HepG2 (cell line): Measurements from ENCODE around the gene BIN1. TPM values are rescaled to one million over a fixed set of nuclear protein-coding genes. Genes with fewer than 3 reads are reported as not detected.

Source experiments
- CTCF ChIP-seq: sonication (generic); formaldehyde crosslinking; IDR thresholded peaks from 2 replicates; pipeline ENCODE4 v1.5.0; 2020; ENCODE audit warnings: mild to moderate bottlenecking, missing genetic modification reagents, moderate library complexity
- ELF1 ChIP-seq: sonication (generic); formaldehyde crosslinking; IDR thresholded peaks from 2 replicates; pipeline ENCODE4 v1.4.0; 2020; ENCODE audit warnings: missing genetic modification reagents
- ETV5 ChIP-seq: IDR thresholded peaks from 2 replicates; pipeline ENCODE4 v1.6.1; 2018; ENCODE audit warnings: missing biosample characterization, missing genetic modification reagents, inconsistent platforms, borderline replicate concordance
- GTF3A ChIP-seq: sonication (generic); formaldehyde crosslinking; conservative IDR thresholded peaks from 2 replicates; pipeline ENCODE4 v1.4.0; 2020; ENCODE audit warnings: mild to moderate bottlenecking, missing genetic modification reagents
- HNF1B ChIP-seq: sonication (generic); formaldehyde crosslinking; IDR thresholded peaks from 2 replicates; pipeline ENCODE4 v1.5.1; 2020; ENCODE audit warnings: mild to moderate bottlenecking, moderate library complexity, missing genetic modification reagents
- MXI1 ChIP-seq: IDR thresholded peaks from 3 replicates; pipeline ENCODE4 v1.6.1; 2012; ENCODE audit warnings: low read depth, low read length, inconsistent platforms, borderline replicate concordance
- NFAT5 ChIP-seq: sonication (generic); formaldehyde crosslinking; IDR thresholded peaks from 2 replicates; pipeline ENCODE4 v1.4.0; 2020; ENCODE audit warnings: missing genetic modification reagents
- NR2F6 ChIP-seq, 2 experiments: IDR thresholded peaks; 2 replicates each; pipeline ENCODE4 v1.6.1; 2016; ENCODE audit warnings: antibody characterized with exemption in 1 of 2, mild to moderate bottlenecking in 1 of 2
- PHF5A ChIP-seq: IDR thresholded peaks from one replicate; pipeline ENCODE4 v1.6.1; 2018; ENCODE audit warnings: low read depth, missing genetic modification reagents; ENCODE audit not compliant: unreplicated experiment
- POGZ ChIP-seq: sonication (generic); formaldehyde crosslinking; IDR thresholded peaks from 2 replicates; pipeline ENCODE4 v1.4.0; 2020; ENCODE audit warnings: mild to moderate bottlenecking, missing genetic modification reagents
- RARA ChIP-seq: IDR thresholded peaks from 2 replicates; pipeline ENCODE4 v1.6.1; 2016; ENCODE audit warnings: missing genetic modification reagents, missing compliant biosample characterization
- RBM39 ChIP-seq: fragments of 200-400 bp; formaldehyde crosslinking; IDR thresholded peaks from one replicate; pipeline ENCODE4 v1.6.1; 2018; ENCODE audit warnings: antibody characterized with exemption, mild to moderate bottlenecking, low read depth, low read length; ENCODE audit not compliant: poor library complexity, severe bottlenecking
- RELA ChIP-seq: sonication (generic); formaldehyde crosslinking; IDR thresholded peaks from 2 replicates; pipeline ENCODE4 v1.4.0; 2020; ENCODE audit warnings: missing genetic modification reagents
- SOX6 ChIP-seq, 2 experiments: fragments of 450-650 bp in 1 of 2; sonication (generic) in 1 of 2; formaldehyde crosslinking in 1 of 2; IDR thresholded peaks; 2 replicates each; pipeline versions ENCODE4 v1.4.0 to v1.6.1; 2017 to 2020; ENCODE audit warnings: antibody characterized with exemption in 1 of 2, mild to moderate bottlenecking in 1 of 2, missing genetic modification reagents in 1 of 2
- ZBTB8A ChIP-seq: sonication (generic); formaldehyde crosslinking; IDR thresholded peaks from 2 replicates; pipeline ENCODE4 v1.4.0; 2020; ENCODE audit warnings: mild to moderate bottlenecking, low read depth, missing genetic modification reagents, borderline replicate concordance
- ZNF230 ChIP-seq: sonication (generic); formaldehyde crosslinking; IDR thresholded peaks from 2 replicates; pipeline ENCODE4 v1.4.0; 2020; ENCODE audit warnings: mild to moderate bottlenecking, missing genetic modification reagents
- ZNF383 ChIP-seq: sonication (generic); formaldehyde crosslinking; IDR thresholded peaks from 2 replicates; pipeline ENCODE4 v1.4.0; 2020; ENCODE audit warnings: missing genetic modification reagents, mild to moderate bottlenecking, borderline replicate concordance
- ZNF784 ChIP-seq: sonication (generic); formaldehyde crosslinking; IDR thresholded peaks from 2 replicates; pipeline ENCODE4 v1.5.1; 2020; ENCODE audit warnings: missing genetic modification reagents, mild to moderate bottlenecking, borderline replicate concordance
- polyA plus RNA-seq, 8 experiments: library from polyadenylated mRNA; depleted of rRNA in 3 of 8; stranded (reverse) in 7 of 8; unstranded in 1 of 8; fragments of >200 nt; fragmentation: Illumina TruSeq in 4 of 8; extraction: Trizol in 4 of 8; gene quantifications; 2 replicates each; pipeline versions ENCODE4 v1.2.1 to v1.2.3, GENCODE V29; 2011 to 2016; ENCODE audit warnings: low read depth in 4 of 8, missing spikeins in 1 of 8, mixed read lengths in 1 of 8; ENCODE audit not compliant: insufficient read depth in 1 of 8
- total RNA-seq, 5 experiments: library from RNA; depleted of rRNA; stranded (reverse); fragments of >200 nt; fragmentation: Illumina TruSeq; extraction: Trizol; gene quantifications; 2 replicates each; pipeline ENCODE4 v1.2.3, GENCODE V29; 2016; ENCODE audit warnings: low read depth in 1 of 5

BIN1 gene
- total and polyA plus RNA-seq, 2 of the 13 experiments (the other 11 are each of a cell fraction or from before 2014, with no cell fraction given): 0.93 to 1.2 TPM

- TF ChIP-seq ZBTB8A (no peak), POGZ (no peak), NR2F6 (IDR thresholded peaks at IDR 0.05) (no peak), NR2F6 (CRISPR knock-in tag; IDR thresholded peaks at IDR 0.05) (peak; percentile 16; the same call in 1 of the 2 replicates), RBM39 (no peak), SOX6 (IDR thresholded peaks at IDR 0.05) (no peak), SOX6 (CRISPR knock-in tag; IDR thresholded peaks at IDR 0.05) (peak; percentile 87), ELF1 (0 out of 2 replicates have a peak, but pooled peaks have one; percentile 42), HNF1B (peak; percentile 68; the same call in 1 of the 2 replicates), RARA (CRISPR knock-in tag) (peak; percentile 61), NFAT5 (CRISPR knock-in tag) (no peak), CTCF (CRISPR knock-in tag) (0 out of 2 replicates have a peak, but pooled peaks have one; percentile 11), ZNF383 (CRISPR knock-in tag) (no peak), RELA (CRISPR knock-in tag) (no peak), MXI1 (no peak), GTF3A (no peak), ZNF784 (no peak), ZNF230 (no peak), ETV5 (CRISPR knock-in tag) (peak; percentile 32; the same call in 1 of the 2 replicates), PHF5A (CRISPR knock-in tag) (no peak)
These were observed 6.5 kb downstream of the BIN1 start (continued) for GRCh38 chr2:127100251-127101047.
